Measurements from ENCODE around the gene SDHB. TPM values are rescaled to one million over a fixed set of nuclear protein-coding genes. Genes with fewer than 3 reads are reported as not detected.

The SDHB gene
- total RNA-seq, 1 experiment from 2014 or later = 178 TPM

- in situ Hi-C loops (cut with HindIII; ENCODE audit: low pct_unique_long_range_greater_than_20kb, low sequenced_read_pairs) = no loop called here
- DNase-seq (ENCODE audit: low read depth) = no peak
Observed at GRCh38 chr1:17056551-17056950, 2.7 kb upstream of the SDHB start.

GRCh38 chr1:17055801-17056200 is 2.0 kb upstream of the SDHB start:
- in situ Hi-C loops (cut with HindIII; ENCODE audit: low pct_unique_long_range_greater_than_20kb, low sequenced_read_pairs) = no loop called here
- DNase-seq (ENCODE audit: low read depth) = no peak

- in situ Hi-C loops (cut with HindIII; ENCODE audit: low pct_unique_long_range_greater_than_20kb, low sequenced_read_pairs) = no loop called here
- no peak for DNase-seq (ENCODE audit: low read depth)
Observed at GRCh38 chr1:17053086-17053684, 647 bp downstream of the SDHB start.

GRCh38 chr1:17052641-17053040 is 1.2 kb downstream of the SDHB start:
- DNase-seq (ENCODE audit: low read depth) = no peak
- in situ Hi-C loops (cut with HindIII; ENCODE audit: low pct_unique_long_range_greater_than_20kb, low sequenced_read_pairs) = no loop called here

- in situ Hi-C loops (cut with HindIII; ENCODE audit: low pct_unique_long_range_greater_than_20kb, low sequenced_read_pairs) = no loop called here
- DNase-seq (ENCODE audit: low read depth) = no peak
Observed at GRCh38 chr1:17052038-17052437, 1.8 kb downstream of the SDHB start.

GRCh38 chr1:17047924-17048323 is 5.9 kb downstream of the SDHB start:
- no peak for DNase-seq (ENCODE audit: low read depth)
- in situ Hi-C loops (cut with HindIII; ENCODE audit: low pct_unique_long_range_greater_than_20kb, low sequenced_read_pairs) = no loop called here

- in situ Hi-C loops (cut with HindIII; ENCODE audit: low pct_unique_long_range_greater_than_20kb, low sequenced_read_pairs) = no loop called here
- DNase-seq (ENCODE audit: low read depth) = no peak
Observed at GRCh38 chr1:17046334-17046657, 7.5 kb downstream of the SDHB start.

- peak; percentile 30 for DNase-seq (ENCODE audit: low read depth)
- in situ Hi-C loops (cut with HindIII; ENCODE audit: low pct_unique_long_range_greater_than_20kb, low sequenced_read_pairs) = no loop called here
Observed at GRCh38 chr1:17045634-17046333, 8.0 kb downstream of the SDHB start.

- in situ Hi-C loops (cut with HindIII; ENCODE audit: low pct_unique_long_range_greater_than_20kb, low sequenced_read_pairs) = no loop called here
- no peak for DNase-seq (ENCODE audit: low read depth)
Observed at GRCh38 chr1:17045150-17045549, 8.7 kb downstream of the SDHB start.

- no peak for DNase-seq (ENCODE audit: low read depth)
- in situ Hi-C loops (cut with HindIII; ENCODE audit: low pct_unique_long_range_greater_than_20kb, low sequenced_read_pairs) = no loop called here
Observed at GRCh38 chr1:17043676-17044075, 10.2 kb downstream of the SDHB start.

- in situ Hi-C loops (cut with HindIII; ENCODE audit: low pct_unique_long_range_greater_than_20kb, low sequenced_read_pairs) = no loop called here
Observed at GRCh38 chr1:17040135-17040534, 13.7 kb downstream of the SDHB start.

GRCh38 chr1:17039522-17039921 is 14.3 kb downstream of the SDHB start:
- in situ Hi-C loops (cut with HindIII; ENCODE audit: low pct_unique_long_range_greater_than_20kb, low sequenced_read_pairs) = no loop called here
- DNase-seq (ENCODE audit: low read depth) = no peak

More at GRCh38 chr1:17040135-17040534, 13.7 kb downstream of the SDHB start:
- no peak for DNase-seq (ENCODE audit: low read depth)

- in situ Hi-C loops (cut with HindIII; ENCODE audit: low pct_unique_long_range_greater_than_20kb, low sequenced_read_pairs) = no loop called here
- DNase-seq (ENCODE audit: low read depth) = no peak
Observed at GRCh38 chr1:17033481-17033880, 20.4 kb downstream of the SDHB start.

GRCh38 chr1:17032741-17033140 is 21.1 kb downstream of the SDHB start:
- no peak for DNase-seq (ENCODE audit: low read depth)
- in situ Hi-C loops (cut with HindIII; ENCODE audit: low pct_unique_long_range_greater_than_20kb, low sequenced_read_pairs) = no loop called here

- no peak for DNase-seq (ENCODE audit: low read depth)
- in situ Hi-C loops (cut with HindIII; ENCODE audit: low pct_unique_long_range_greater_than_20kb, low sequenced_read_pairs) = no loop called here
Observed at GRCh38 chr1:17031436-17031835, 22.4 kb downstream of the SDHB start.

GRCh38 chr1:17030206-17030605 is 23.6 kb downstream of the SDHB start:
- in situ Hi-C loops (cut with HindIII; ENCODE audit: low pct_unique_long_range_greater_than_20kb, low sequenced_read_pairs) = no loop called here
- DNase-seq (ENCODE audit: low read depth) = no peak

- in situ Hi-C loops (cut with HindIII; ENCODE audit: low pct_unique_long_range_greater_than_20kb, low sequenced_read_pairs) = no loop called here
- no peak for DNase-seq (ENCODE audit: low read depth)
Observed at GRCh38 chr1:17028662-17029188, 25.1 kb downstream of the SDHB start.

- in situ Hi-C loops (cut with HindIII; ENCODE audit: low pct_unique_long_range_greater_than_20kb, low sequenced_read_pairs) = no loop called here
- DNase-seq (ENCODE audit: low read depth) = no peak
Observed at GRCh38 chr1:17027900-17028299, 25.9 kb downstream of the SDHB start.

GRCh38 chr1:17027403-17027802 is 26.4 kb downstream of the SDHB start:
- in situ Hi-C loops (cut with HindIII; ENCODE audit: low pct_unique_long_range_greater_than_20kb, low sequenced_read_pairs) = no loop called here

GRCh38 chr1:17024721-17025120 is 29.1 kb downstream of the SDHB start:
- no peak for DNase-seq (ENCODE audit: low read depth)
- in situ Hi-C loops (cut with HindIII; ENCODE audit: low pct_unique_long_range_greater_than_20kb, low sequenced_read_pairs) = no loop called here

More at GRCh38 chr1:17027403-17027802, 26.4 kb downstream of the SDHB start:
- no peak for DNase-seq (ENCODE audit: low read depth)
